Right lobe of liver (tissue), 6 donors: ENCODE data around the gene COL28A1. TPM values are rescaled to one million over a fixed set of nuclear protein-coding genes. Genes with fewer than 3 reads are reported as not detected.

Experiments
- ATAC-seq, 4 donors: fragments of 200-7000 bp; cut with Tn5 transposase; one replicate each; pipeline ENCODE4 v1.9.1; 2020; ENCODE audit warnings: mild to moderate bottlenecking in 4 of 4, moderate library complexity in 4 of 4
- DNase-seq, 3 donors: peaks; one replicate each; pipeline ENCODE4 v3.0.0-alpha.2; 2020
- H3K27ac ChIP-seq, 3 donors: fragments of 200-600 bp; one replicate each; pipeline ENCODE4 v1.8.0; 2022
- H3K27me3 ChIP-seq, 2 donors: fragments of 200-600 bp; one replicate each; pipeline ENCODE4 v1.8.0; 2022
- H3K36me3 ChIP-seq, 4 donors: fragments of 200-600 bp; sonication (generic) in 1 of 4; one replicate each; pipeline versions ENCODE4 v1.5.1 to v1.8.0; 2017 to 2022; ENCODE audit warnings: control low read depth in 1 of 4
- H3K4me1 ChIP-seq, 4 donors: fragments of 200-600 bp; sonication (generic) in 1 of 4; one replicate each; pipeline versions ENCODE4 v1.5.1 to v1.8.0; 2017 to 2022; ENCODE audit warnings: control low read depth in 1 of 4
- H3K4me3 ChIP-seq, 3 donors: fragments of 200-600 bp; one replicate each; pipeline ENCODE4 v1.8.0; 2022
- H3K9me3 ChIP-seq, 4 donors: fragments of 200-600 bp; sonication (generic) in 1 of 4; one replicate each; pipeline versions ENCODE4 v1.5.1 to v1.8.0; 2017 to 2022; ENCODE audit warnings: control low read depth in 1 of 4
- POLR2A ChIP-seq: fragments of 450-650 bp; IDR thresholded peaks from one replicate; pipeline ENCODE4 v1.6.1; 2017; ENCODE audit warnings: antibody characterized with exemption, mild to moderate bottlenecking
- WGBS: methylation state at CpG from one replicate; pipeline ENCODE4 v1.1.6; 2018; ENCODE audit warnings: low coverage, low lambda C conversion rate; ENCODE audit not compliant: insufficient coverage; ENCODE audit errors: missing lambda C conversion rate; 5-methylcytosine and 5-hydroxymethylcytosine counted together
- intact Hi-C, 2 donors: fragments of 100-400 bp; cut with DNase I; formaldehyde crosslinking; loops; one replicate each; pipeline versions ENCODE4 v1.11.2 to v1.14.1; 2022
- total RNA-seq, 6 experiments: library from RNA; depleted of rRNA in 2 of 6; stranded (reverse); fragments of >200 nt in 2 of 6; fragmentation: NEBNext Ultra II Directional in 3 of 6; extraction: Animal tissue kit (Norgen Biotek cat#: 25700) in 3 of 6; gene quantifications; one replicate each; pipeline versions ENCODE4 v1.1.0 to v1.2.4, GENCODE V29; 2016 to 2023
- TF ChIP-seq, protein P1 (sequence below), 4 donors: fragments of 200-600 bp in 3 of 4; fragments of 450-650 bp in 1 of 4; IDR thresholded peaks; one replicate each; pipeline versions ENCODE4 v1.5.1 to v1.8.0; 2016 to 2022; ENCODE audit warnings: antibody characterized with exemption in 4 of 4, mild to moderate bottlenecking in 2 of 4
- donor health status: DM: no; HTN: yes; CAD: no.
- donor health status: DM: no; HTN: no; CAD: no.
- donor health status: DM: no; HTN: no; CAD: no.
- donor health status: DM: no; HTN: yes; CAD: no.
- donor health status: DM: no; HTN: yes; CAD: no.

COL28A1 gene
- total RNA-seq, 6 experiments from 2014 or later: 0.07 to 0.51 (median 0.34) TPM; not detected in 2

DNA sequence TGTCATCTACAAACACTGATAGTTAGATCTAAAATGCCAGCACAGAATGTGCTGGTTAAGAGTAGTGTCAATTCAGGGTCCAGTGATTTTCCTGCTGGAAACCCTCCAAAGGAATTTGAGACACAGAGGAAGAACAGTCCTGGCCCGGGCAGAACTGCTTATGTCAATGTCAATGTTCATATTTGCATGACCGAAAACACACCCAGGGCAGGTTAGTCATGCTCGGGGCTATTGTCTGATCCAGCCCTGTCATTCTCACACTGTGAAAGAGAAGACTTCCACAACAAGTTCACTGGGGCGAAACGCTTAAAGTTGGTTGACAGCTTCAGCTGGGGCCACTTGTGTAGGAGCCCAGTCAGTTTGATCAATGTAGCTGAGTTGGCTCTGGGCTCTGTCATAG is 214.0 kb downstream of the COL28A1 start:
- ATAC-seq (peak; percentile 63 to 90 (median 80)), DNase-seq (peak in 2 of 3 donors; percentile 24 to 52)
- Histone ChIP-seq H3K4me1 (no peaks in the 10 kb centered on the region), H3K36me3 (no peaks in the 10 kb centered on the region), H3K27me3 (no peaks in the 10 kb centered on the region), H3K4me3 (no peak overlapping the region), H3K27ac (no peak overlapping the region), H3K9me3 (no peaks in the 10 kb centered on the region)
- 45% methylated on average over 5 of the region's 5 CpGs for WGBS
- TF ChIP-seq, protein P1, sequence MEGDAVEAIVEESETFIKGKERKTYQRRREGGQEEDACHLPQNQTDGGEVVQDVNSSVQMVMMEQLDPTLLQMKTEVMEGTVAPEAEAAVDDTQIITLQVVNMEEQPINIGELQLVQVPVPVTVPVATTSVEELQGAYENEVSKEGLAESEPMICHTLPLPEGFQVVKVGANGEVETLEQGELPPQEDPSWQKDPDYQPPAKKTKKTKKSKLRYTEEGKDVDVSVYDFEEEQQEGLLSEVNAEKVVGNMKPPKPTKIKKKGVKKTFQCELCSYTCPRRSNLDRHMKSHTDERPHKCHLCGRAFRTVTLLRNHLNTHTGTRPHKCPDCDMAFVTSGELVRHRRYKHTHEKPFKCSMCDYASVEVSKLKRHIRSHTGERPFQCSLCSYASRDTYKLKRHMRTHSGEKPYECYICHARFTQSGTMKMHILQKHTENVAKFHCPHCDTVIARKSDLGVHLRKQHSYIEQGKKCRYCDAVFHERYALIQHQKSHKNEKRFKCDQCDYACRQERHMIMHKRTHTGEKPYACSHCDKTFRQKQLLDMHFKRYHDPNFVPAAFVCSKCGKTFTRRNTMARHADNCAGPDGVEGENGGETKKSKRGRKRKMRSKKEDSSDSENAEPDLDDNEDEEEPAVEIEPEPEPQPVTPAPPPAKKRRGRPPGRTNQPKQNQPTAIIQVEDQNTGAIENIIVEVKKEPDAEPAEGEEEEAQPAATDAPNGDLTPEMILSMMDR (IDR thresholded peaks at IDR 0.05): no peak
- TF ChIP-seq POLR2A: no peak
- intact Hi-C loops: no loop called here

DNA sequence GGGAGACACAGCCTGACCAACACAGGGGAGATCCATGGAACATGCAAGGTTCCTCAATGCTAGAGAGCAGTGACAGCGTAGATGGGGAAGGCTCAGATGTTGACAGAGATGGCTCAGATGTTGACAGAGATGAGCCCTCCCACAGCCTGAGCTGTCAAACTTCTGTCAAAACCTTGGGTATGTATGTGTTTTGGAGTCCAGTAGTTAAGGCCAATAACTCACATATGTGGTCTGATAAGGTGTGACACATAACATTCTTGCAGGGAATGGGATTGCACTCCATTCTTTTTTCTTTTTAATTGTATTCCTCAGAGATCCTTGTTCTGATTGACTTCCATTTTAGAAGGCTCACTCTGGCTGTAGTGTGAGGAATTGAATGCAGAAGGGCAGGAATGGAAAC is 217.1 kb downstream of the COL28A1 start:
- H3K27me3 ChIP-seq: no peaks in the 10 kb centered on the region
- H3K9me3 ChIP-seq: no peaks in the 10 kb centered on the region
- 60% methylated on average over 1 of the region's 1 CpG for WGBS
- no peaks in the 10 kb centered on the region for H3K36me3 ChIP-seq
- no peaks in the 10 kb centered on the region for H3K4me1 ChIP-seq
- DNase-seq (no peak), ATAC-seq (no peak)
- no peak overlapping the region for H3K4me3 ChIP-seq
- intact Hi-C loops: no loop called here
- TF ChIP-seq, protein P1 (IDR thresholded peaks at IDR 0.05): no peak
- TF ChIP-seq POLR2A: no peak
- no peak overlapping the region for H3K27ac ChIP-seq

DNA sequence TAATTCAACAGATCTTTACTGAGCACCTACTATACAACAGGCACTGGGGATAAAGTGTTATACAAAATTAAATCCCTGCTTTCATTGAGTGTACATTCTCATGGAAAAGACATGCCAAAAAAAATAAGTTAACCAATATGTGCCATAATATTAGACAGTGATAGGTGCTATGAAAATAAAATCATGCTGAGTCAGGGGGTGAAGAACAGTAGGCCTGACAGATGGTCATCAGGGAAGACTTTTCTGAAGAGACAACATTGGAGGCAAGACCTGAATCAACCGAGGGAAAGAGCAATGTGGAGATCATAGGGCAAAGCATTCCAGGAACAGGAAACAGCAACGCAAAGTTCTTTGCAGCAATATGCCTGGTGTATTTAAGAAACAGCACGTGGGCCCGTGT is 217.8 kb downstream of the COL28A1 start:
- no peaks in the 10 kb centered on the region for H3K4me1 ChIP-seq
- no peaks in the 10 kb centered on the region for H3K36me3 ChIP-seq
- intact Hi-C loops: no loop called here
- no peak for DNase-seq
- no peak overlapping the region for H3K27ac ChIP-seq
- no peak overlapping the region for H3K4me3 ChIP-seq
- H3K27me3 ChIP-seq: no peaks in the 10 kb centered on the region
- WGBS: 55% methylated on average over 4 of the region's 4 CpGs
- no peak for ATAC-seq
- no peak for TF ChIP-seq POLR2A
- TF ChIP-seq, protein P1 (IDR thresholded peaks at IDR 0.05): no peak
- no peaks in the 10 kb centered on the region for H3K9me3 ChIP-seq

DNA sequence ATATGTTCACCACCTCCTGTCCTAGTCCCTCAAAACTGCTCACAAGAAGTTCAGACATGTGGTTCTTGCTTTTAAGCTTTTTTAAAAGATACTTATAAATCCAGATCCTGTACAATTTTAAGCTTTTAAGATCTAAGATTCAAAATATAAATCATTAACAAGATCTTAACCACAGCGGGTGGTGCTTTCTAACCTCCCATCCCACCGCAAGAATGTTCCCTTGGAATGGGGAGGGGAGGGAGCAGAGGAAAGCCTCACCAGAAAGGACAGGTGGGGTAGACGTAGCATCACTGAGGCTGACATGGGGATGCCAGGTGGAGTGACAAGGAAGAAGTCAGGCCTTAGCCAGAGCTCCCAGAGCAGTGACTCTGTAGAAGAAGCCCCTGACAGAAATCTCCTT is 219.8 kb downstream of the COL28A1 start:
- intact Hi-C loops: no loop called here
- H3K27ac ChIP-seq: no peak overlapping the region
- TF ChIP-seq POLR2A: no peak
- TF ChIP-seq, protein P1 (IDR thresholded peaks at IDR 0.05): no peak
- H3K27me3 ChIP-seq: no peaks in the 10 kb centered on the region
- no peak for DNase-seq
- H3K36me3 ChIP-seq: no peaks in the 10 kb centered on the region
- H3K4me3 ChIP-seq: no peak overlapping the region
- ATAC-seq: no peak
- no peaks in the 10 kb centered on the region for H3K4me1 ChIP-seq
- H3K9me3 ChIP-seq: no peaks in the 10 kb centered on the region
- WGBS: 49% methylated on average over 3 of the region's 3 CpGs

DNA sequence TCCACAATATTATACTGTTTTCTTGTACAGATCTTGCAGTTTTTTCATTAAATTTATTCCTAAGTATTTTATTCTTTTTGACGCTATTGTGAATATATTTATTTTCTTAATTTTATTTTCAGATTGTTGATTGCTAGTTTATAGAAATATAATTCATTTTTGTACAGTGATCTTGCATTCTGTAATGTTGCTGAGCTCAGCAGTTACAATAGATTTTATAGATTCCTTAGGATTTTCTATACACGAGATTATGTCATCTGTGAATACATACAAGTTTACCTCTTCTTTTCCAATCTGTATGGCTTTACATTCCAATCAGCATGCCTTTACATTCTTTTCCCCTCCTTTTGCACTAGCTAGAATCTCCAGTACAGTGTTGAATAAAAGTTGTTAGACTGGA is 223.3 kb downstream of the COL28A1 start:
- 75% methylated on average over 2 of the region's 2 CpGs for WGBS
- TF ChIP-seq, protein P1 (IDR thresholded peaks at IDR 0.05): no peak
- TF ChIP-seq POLR2A: no peak
- H3K9me3 ChIP-seq: no peaks in the 10 kb centered on the region
- DNase-seq (no peak), ATAC-seq (no peak)
- no peaks in the 10 kb centered on the region for H3K36me3 ChIP-seq
- H3K27me3 ChIP-seq: no peaks in the 10 kb centered on the region
- no peak overlapping the region for H3K4me3 ChIP-seq
- H3K4me1 ChIP-seq: no peaks in the 10 kb centered on the region
- intact Hi-C loops: no loop called here
- H3K27ac ChIP-seq: no peak overlapping the region
